ENCODE data around the gene DOCK9. TPM values are rescaled to one million over a fixed set of nuclear protein-coding genes. Genes with fewer than 3 reads are reported as not detected.

DOCK9 gene
- total RNA-seq, 1 experiment from 2014 or later, result 31.7 TPM

DNA sequence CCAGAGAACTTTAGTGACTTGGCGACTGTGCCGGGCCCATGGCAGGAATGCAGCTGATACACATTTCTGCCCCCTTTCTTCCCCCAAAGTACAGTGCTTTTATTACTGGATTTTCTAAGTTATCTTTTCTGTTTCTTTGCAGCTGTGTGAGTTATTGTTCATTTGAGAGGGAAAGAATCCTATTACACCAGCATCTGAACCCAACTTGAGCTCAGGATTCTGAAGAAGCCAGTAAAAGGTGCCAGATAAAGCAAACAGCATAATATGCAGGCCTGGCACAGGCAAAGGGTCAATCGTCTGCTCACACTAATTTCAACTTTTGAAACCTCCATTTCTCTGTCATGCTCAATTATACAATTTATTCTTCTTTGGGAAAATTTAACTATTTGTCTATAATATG is 93.9 kb downstream of the DOCK9 start:
- H3K4me2 ChIP-seq (ENCODE audit: low read length), result no peak overlapping the region
- ChIA-PET CTCF (no interaction called here), POLR2A (ENCODE audit: unreplicated experiment) (no interaction called here)
- no peak overlapping the region for H2AFZ ChIP-seq (ENCODE audit: low read length)
- H3K36me3 ChIP-seq (ENCODE audit: low read depth, low read length), result peaks cover 12% of the 10 kb centered on the region; the same call in 1 of the 2 replicates
- peaks cover 2% of the 10 kb centered on the region; the same call in 1 of the 2 replicates for H3K4me1 ChIP-seq (ENCODE audit: insufficient read depth, low read length)
- no peaks in the 10 kb centered on the region for H3F3A ChIP-seq (ENCODE audit: low read length, unreplicated experiment)
- BruUV-seq (replicated peaks), result no TSS peak
- intact Hi-C loops (cut with micrococcal nuclease), result no loop called here
- DNase-seq, result no peak
- H3K27ac ChIP-seq (ENCODE audit: low read length), result no peak overlapping the region
- H4K20me1 ChIP-seq (ENCODE audit: low read length), result no peaks in the 10 kb centered on the region
- no peaks in the 10 kb centered on the region for H3K9me2 ChIP-seq (replicated peaks; ENCODE audit: low read length)
- no peaks in the 10 kb centered on the region for H3K27me3 ChIP-seq (ENCODE audit: low read length)
- no peak overlapping the region for H3K4me3 ChIP-seq (ENCODE audit: low read length)
- no peaks in the 10 kb centered on the region for H3K79me2 ChIP-seq (ENCODE audit: low read length)
- TF ChIP-seq, protein P1, sequence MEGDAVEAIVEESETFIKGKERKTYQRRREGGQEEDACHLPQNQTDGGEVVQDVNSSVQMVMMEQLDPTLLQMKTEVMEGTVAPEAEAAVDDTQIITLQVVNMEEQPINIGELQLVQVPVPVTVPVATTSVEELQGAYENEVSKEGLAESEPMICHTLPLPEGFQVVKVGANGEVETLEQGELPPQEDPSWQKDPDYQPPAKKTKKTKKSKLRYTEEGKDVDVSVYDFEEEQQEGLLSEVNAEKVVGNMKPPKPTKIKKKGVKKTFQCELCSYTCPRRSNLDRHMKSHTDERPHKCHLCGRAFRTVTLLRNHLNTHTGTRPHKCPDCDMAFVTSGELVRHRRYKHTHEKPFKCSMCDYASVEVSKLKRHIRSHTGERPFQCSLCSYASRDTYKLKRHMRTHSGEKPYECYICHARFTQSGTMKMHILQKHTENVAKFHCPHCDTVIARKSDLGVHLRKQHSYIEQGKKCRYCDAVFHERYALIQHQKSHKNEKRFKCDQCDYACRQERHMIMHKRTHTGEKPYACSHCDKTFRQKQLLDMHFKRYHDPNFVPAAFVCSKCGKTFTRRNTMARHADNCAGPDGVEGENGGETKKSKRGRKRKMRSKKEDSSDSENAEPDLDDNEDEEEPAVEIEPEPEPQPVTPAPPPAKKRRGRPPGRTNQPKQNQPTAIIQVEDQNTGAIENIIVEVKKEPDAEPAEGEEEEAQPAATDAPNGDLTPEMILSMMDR (conservative IDR thresholded peaks at IDR 0.05; ENCODE audit: low read depth, low read length), result no peak
- TF ChIP-seq EZH2 (IDR thresholded peaks at IDR 0.05; ENCODE audit: low read length, unreplicated experiment) (no peak), EZH2phosphoT487 (IDR thresholded peaks at IDR 0.05; ENCODE audit: borderline replicate concordance, low read length) (no peak)
- no peaks in the 10 kb centered on the region for H3K9me3 ChIP-seq (ENCODE audit: low read length)
- ATAC-seq, result no peak
- H3K9ac ChIP-seq (ENCODE audit: low read length), result no peak overlapping the region

DNA sequence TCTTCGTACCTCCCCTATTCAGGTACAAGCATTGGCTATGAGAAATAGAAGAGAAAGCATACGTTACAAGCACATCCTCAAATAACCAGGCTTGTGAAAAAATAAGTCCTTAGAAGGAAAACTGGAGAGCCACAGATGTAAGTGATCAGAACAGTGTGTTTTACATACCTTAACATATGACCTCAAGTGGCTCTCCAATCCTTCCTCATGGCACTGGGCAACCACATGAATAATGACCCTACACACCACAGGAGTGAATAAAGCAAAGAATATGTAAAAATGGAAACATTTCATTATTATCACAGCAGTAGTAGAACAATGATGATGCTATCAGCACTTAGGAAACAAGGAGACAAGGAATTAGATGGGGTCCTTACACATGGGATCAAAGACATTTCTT is 96.5 kb downstream of the DOCK9 start:
- H3K4me1 ChIP-seq (ENCODE audit: insufficient read depth, low read length), result no peaks in the 10 kb centered on the region
- no peaks in the 10 kb centered on the region for H3K27me3 ChIP-seq (ENCODE audit: low read length)
- ATAC-seq (no peak), DNase-seq (no peak)
- H3K4me2 ChIP-seq (ENCODE audit: low read length), result no peak overlapping the region
- H3K79me2 ChIP-seq (ENCODE audit: low read length), result no peaks in the 10 kb centered on the region
- H3K4me3 ChIP-seq (ENCODE audit: low read length), result no peak overlapping the region
- intact Hi-C loops (cut with micrococcal nuclease), result no loop called here
- no peak overlapping the region for H3K27ac ChIP-seq (ENCODE audit: low read length)
- no peaks in the 10 kb centered on the region for H3K9me2 ChIP-seq (replicated peaks; ENCODE audit: low read length)
- no peaks in the 10 kb centered on the region for H3K9me3 ChIP-seq (ENCODE audit: low read length)
- no peak overlapping the region for H2AFZ ChIP-seq (ENCODE audit: low read length)
- POLR2A ChIA-PET (ENCODE audit: unreplicated experiment), result no interaction called here
- no peaks in the 10 kb centered on the region for H3F3A ChIP-seq (ENCODE audit: low read length, unreplicated experiment)
- TF ChIP-seq, protein P1 (conservative IDR thresholded peaks at IDR 0.05; ENCODE audit: low read depth, low read length), result no peak
- TF ChIP-seq EZH2phosphoT487 (IDR thresholded peaks at IDR 0.05; ENCODE audit: borderline replicate concordance, low read length) (no peak), EZH2 (IDR thresholded peaks at IDR 0.05; ENCODE audit: low read length, unreplicated experiment) (no peak)
- no peak overlapping the region for H3K9ac ChIP-seq (ENCODE audit: low read length)
- no TSS peak for BruUV-seq (replicated peaks)
- CTCF ChIA-PET, result no interaction called here
- no peaks in the 10 kb centered on the region for H4K20me1 ChIP-seq (ENCODE audit: low read length)
- peaks cover 10% of the 10 kb centered on the region; the same call in 1 of the 2 replicates for H3K36me3 ChIP-seq (ENCODE audit: low read depth, low read length)

DNA sequence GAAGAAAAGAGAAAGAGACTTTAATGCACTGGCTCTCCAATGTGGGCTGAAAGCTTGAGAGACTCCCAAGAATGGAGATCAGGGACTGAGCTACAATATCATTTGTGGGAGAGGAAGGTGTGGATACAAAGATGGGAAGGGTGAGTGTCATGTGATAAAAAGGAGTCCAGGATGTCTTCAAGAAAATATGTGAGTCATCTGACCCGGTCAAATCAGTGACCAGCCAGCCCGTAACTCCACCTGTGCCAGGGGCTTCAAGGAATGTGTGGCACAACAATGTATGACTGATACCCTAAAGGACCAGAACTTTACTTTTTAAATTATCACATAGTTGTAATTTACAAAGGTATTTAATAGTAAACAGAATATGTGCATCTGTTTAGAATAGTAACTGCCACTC is 97.2 kb downstream of the DOCK9 start:
- no peak for ATAC-seq
- CTCF ChIA-PET, result no interaction called here
- no TSS peak for BruUV-seq (replicated peaks)

More for the DNA sequence above, 97.2 kb downstream of the DOCK9 start:
- H3K79me2 ChIP-seq (ENCODE audit: low read length), result no peaks in the 10 kb centered on the region
- H3K9ac ChIP-seq (ENCODE audit: low read length), result no peak overlapping the region
- TF ChIP-seq, protein P1 (conservative IDR thresholded peaks at IDR 0.05; ENCODE audit: low read depth, low read length), result no peak
- TF ChIP-seq EZH2 (IDR thresholded peaks at IDR 0.05; ENCODE audit: low read length, unreplicated experiment) (no peak), EZH2phosphoT487 (IDR thresholded peaks at IDR 0.05; ENCODE audit: borderline replicate concordance, low read length) (no peak)
- POLR2A ChIA-PET (ENCODE audit: unreplicated experiment), result no interaction called here
- H3K27me3 ChIP-seq (ENCODE audit: low read length), result no peaks in the 10 kb centered on the region
- no peak for DNase-seq
- H3K9me2 ChIP-seq (replicated peaks; ENCODE audit: low read length), result no peaks in the 10 kb centered on the region
- no peaks in the 10 kb centered on the region for H3K9me3 ChIP-seq (ENCODE audit: low read length)
- H3F3A ChIP-seq (ENCODE audit: low read length, unreplicated experiment), result no peaks in the 10 kb centered on the region
- H3K4me2 ChIP-seq (ENCODE audit: low read length), result no peak overlapping the region
- H4K20me1 ChIP-seq (ENCODE audit: low read length), result no peaks in the 10 kb centered on the region
- no peaks in the 10 kb centered on the region for H3K4me1 ChIP-seq (ENCODE audit: insufficient read depth, low read length)
- H3K36me3 ChIP-seq (ENCODE audit: low read depth, low read length), result peaks cover 10% of the 10 kb centered on the region; the same call in 1 of the 2 replicates
- no peak overlapping the region for H3K27ac ChIP-seq (ENCODE audit: low read length)
- intact Hi-C loops (cut with micrococcal nuclease), result no loop called here
- H2AFZ ChIP-seq (ENCODE audit: low read length), result no peak overlapping the region
- no peak overlapping the region for H3K4me3 ChIP-seq (ENCODE audit: low read length)
